Esophagus muscularis mucosa (tissue), 3 donors: Measurements from ENCODE around the gene IL12A.

Experiments
- POLR2A ChIP-seq: fragments of 450-650 bp; IDR thresholded peaks from one replicate; pipeline ENCODE4 v1.6.1; 2017; ENCODE audit warnings: antibody characterized with exemption, moderate library complexity, mild to moderate bottlenecking, low read depth
- POLR2AphosphoS5 ChIP-seq, 2 donors: sonication (generic); formaldehyde crosslinking; IDR thresholded peaks; one replicate each; pipeline ENCODE4 v1.6.1; 2017; ENCODE audit warnings: antibody characterized with exemption in 2 of 2
- TF ChIP-seq, protein P1 (sequence below), 3 experiments: fragments of 200-600 bp in 2 of 3; fragments of 450-650 bp in 1 of 3; sonication (generic) in 2 of 3; IDR thresholded peaks; one replicate each; pipeline ENCODE4 v1.5.1; 2017 to 2019; ENCODE audit warnings: antibody characterized with exemption in 3 of 3, mild to moderate bottlenecking in 2 of 3, moderate library complexity in 1 of 3

DNA sequence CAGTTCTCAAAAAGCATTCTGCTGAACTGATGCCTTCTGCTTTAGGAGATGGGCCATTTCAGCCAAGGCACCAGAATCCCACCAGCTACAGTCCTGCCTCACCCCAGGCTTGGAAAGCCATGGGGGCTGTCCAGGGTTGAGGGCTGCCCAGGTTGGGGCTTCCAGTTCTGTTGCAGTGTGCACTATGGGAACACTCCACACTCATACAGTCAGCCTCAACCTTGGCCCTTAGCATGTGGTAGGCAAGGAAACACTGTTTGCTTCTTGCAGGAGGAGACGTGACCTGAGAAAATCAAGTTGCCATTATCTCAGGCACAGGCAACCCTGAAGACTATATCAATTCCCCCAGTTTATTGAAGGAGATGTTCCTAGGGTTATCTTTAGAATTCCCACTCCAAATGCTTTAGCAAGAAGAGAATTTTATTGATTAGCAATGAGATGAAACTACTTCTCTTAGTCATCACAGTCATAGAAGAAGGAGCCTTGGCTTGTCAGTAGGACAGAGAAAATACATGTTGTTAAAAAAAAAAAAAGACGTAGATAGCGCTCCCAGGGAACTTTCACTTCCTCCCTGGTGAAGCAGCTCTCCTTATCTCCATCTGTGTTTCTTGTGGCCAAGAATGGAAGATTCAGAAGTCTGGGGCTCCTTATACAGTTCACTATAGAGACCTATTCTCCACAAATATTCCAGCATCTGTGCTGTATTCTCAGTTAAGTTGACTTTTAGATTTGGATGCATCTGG is 38.3 kb upstream of the IL12A start:
- TF ChIP-seq, protein P1, sequence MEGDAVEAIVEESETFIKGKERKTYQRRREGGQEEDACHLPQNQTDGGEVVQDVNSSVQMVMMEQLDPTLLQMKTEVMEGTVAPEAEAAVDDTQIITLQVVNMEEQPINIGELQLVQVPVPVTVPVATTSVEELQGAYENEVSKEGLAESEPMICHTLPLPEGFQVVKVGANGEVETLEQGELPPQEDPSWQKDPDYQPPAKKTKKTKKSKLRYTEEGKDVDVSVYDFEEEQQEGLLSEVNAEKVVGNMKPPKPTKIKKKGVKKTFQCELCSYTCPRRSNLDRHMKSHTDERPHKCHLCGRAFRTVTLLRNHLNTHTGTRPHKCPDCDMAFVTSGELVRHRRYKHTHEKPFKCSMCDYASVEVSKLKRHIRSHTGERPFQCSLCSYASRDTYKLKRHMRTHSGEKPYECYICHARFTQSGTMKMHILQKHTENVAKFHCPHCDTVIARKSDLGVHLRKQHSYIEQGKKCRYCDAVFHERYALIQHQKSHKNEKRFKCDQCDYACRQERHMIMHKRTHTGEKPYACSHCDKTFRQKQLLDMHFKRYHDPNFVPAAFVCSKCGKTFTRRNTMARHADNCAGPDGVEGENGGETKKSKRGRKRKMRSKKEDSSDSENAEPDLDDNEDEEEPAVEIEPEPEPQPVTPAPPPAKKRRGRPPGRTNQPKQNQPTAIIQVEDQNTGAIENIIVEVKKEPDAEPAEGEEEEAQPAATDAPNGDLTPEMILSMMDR (IDR thresholded peaks at IDR 0.05) = no peak
- TF ChIP-seq POLR2A (no peak), POLR2AphosphoS5 (IDR thresholded peaks at IDR 0.05) (no peak)
